Kidney epithelial cell (primary cell): Measurements from ENCODE around the gene CTNNBL1. TPM values are rescaled to one million over a fixed set of nuclear protein-coding genes. Genes with fewer than 3 reads are reported as not detected.

Source experiments
- DNase-seq: peaks from one replicate; pipeline ENCODE4 v3.0.0-alpha.2; 2010; ENCODE audit warnings: low read depth
- H3K27me3 ChIP-seq: 2 replicates; pipeline ENCODE4 v1.6.0; 2011; ENCODE audit warnings: low read length; ENCODE audit not compliant: control insufficient read depth, insufficient read depth
- H3K36me3 ChIP-seq: 2 replicates; pipeline ENCODE4 v1.5.1; 2011; ENCODE audit warnings: low read length; ENCODE audit not compliant: control insufficient read depth, insufficient read depth
- H3K4me3 ChIP-seq: 2 replicates; pipeline ENCODE4 v1.5.1; 2011; ENCODE audit warnings: low read depth, mild to moderate bottlenecking, control low read depth, low read length
- CTCF ChIP-seq: IDR thresholded peaks from 2 replicates; pipeline ENCODE4 v1.5.1; 2011; ENCODE audit warnings: mild to moderate bottlenecking, moderate library complexity, low read length, control low read depth, inconsistent platforms; ENCODE audit not compliant: insufficient read depth, poor library complexity, severe bottlenecking
- total RNA-seq: library from RNA; depleted of rRNA; stranded (reverse); fragments of >200 nt; gene quantifications from 2 replicates; pipeline ENCODE4 v1.2.3, GENCODE V29; 2015

The CTNNBL1 gene
- total RNA-seq, 1 donor from 2014 or later: 40.5 TPM

- Histone ChIP-seq H3K36me3 (no peaks in the 10 kb centered on the region), H3K4me3 (no peak overlapping the region), H3K27me3 (peaks cover 68% of the 10 kb centered on the region)
- no peak for TF ChIP-seq CTCF
- DNase-seq: no peak
Measured at GRCh38 chr20:37912874-37913273, 219.0 kb downstream of the CTNNBL1 start.

- TF ChIP-seq CTCF: no peak
- Histone ChIP-seq H3K27me3 (peaks cover 73% of the 10 kb centered on the region), H3K4me3 (no peak overlapping the region), H3K36me3 (no peaks in the 10 kb centered on the region)
- no peak for DNase-seq
Measured at GRCh38 chr20:37913567-37914366, 219.9 kb downstream of the CTNNBL1 start.

GRCh38 chr20:37914367-37914671, 220.5 kb downstream of the CTNNBL1 start:
- Histone ChIP-seq H3K36me3 (no peaks in the 10 kb centered on the region), H3K27me3 (peaks cover 72% of the 10 kb centered on the region), H3K4me3 (no peak overlapping the region)
- no peak for TF ChIP-seq CTCF
- no peak for DNase-seq

GRCh38 chr20:37914672-37915433, 221.0 kb downstream of the CTNNBL1 start:
- TF ChIP-seq CTCF: no peak
- H3K27me3 ChIP-seq: peaks cover 72% of the 10 kb centered on the region
- no peaks in the 10 kb centered on the region for H3K36me3 ChIP-seq
- DNase-seq: no peak
- H3K4me3 ChIP-seq: no peak overlapping the region

GRCh38 chr20:37915434-37915787, 221.6 kb downstream of the CTNNBL1 start:
- Histone ChIP-seq H3K36me3 (no peaks in the 10 kb centered on the region), H3K27me3 (peaks cover 74% of the 10 kb centered on the region), H3K4me3 (no peak overlapping the region)
- TF ChIP-seq CTCF: no peak
- DNase-seq: no peak
